Urinary bladder (tissue), 2 donors: ENCODE results near the gene GPR37L1. TPM values are rescaled to one million over a fixed set of nuclear protein-coding genes. Genes with fewer than 3 reads are reported as not detected.

ENCODE experiments used
- polyA plus RNA-seq: library from polyadenylated mRNA; stranded (reverse); fragments of 200-250 nt; gene quantifications from one replicate; pipeline ENCODE4 v1.2.3, GENCODE V29; 2013
- small RNA-seq: library from RNA; depleted of rRNA; stranded (forward); fragments of <200 nt; gene quantifications from one replicate; pipeline ENCODE3, GENCODE V24; 2014
- total RNA-seq: library from RNA; depleted of rRNA; stranded (reverse); fragments of >200 nt; gene quantifications from one replicate; pipeline ENCODE4 v1.2.3, GENCODE V29; 2014
- donor health status: healthy.

The GPR37L1 gene
- total and polyA plus RNA-seq, 2 donors, result 0.05 to 0.10 TPM

Small RNAs within 50 kb of the gene (small RNA-seq; reads per million reads assigned to genes)
- gene CRIP1P3, result not detected

Other genes with a start within 250 kb of the GPR37L1 start
- 10.1 TPM for gene SHISA4, start 234.0 kb upstream of the GPR37L1 start, total RNA-seq
- 32.7 TPM for gene SHISA4, start 234.0 kb upstream of the GPR37L1 start, polyA plus RNA-seq
- gene LMOD1, start 176.4 kb upstream of the GPR37L1 start, total RNA-seq, result 71.7 TPM
- 731 TPM for gene LMOD1, start 176.4 kb upstream of the GPR37L1 start, polyA plus RNA-seq
- 27.2 TPM for gene TIMM17A, start 167.4 kb upstream of the GPR37L1 start, total RNA-seq
- gene TIMM17A, start 167.4 kb upstream of the GPR37L1 start, polyA plus RNA-seq, result 42.0 TPM
- gene RNPEP, start 140.3 kb upstream of the GPR37L1 start, total RNA-seq, result 24.0 TPM
- 31.6 TPM for gene RNPEP, start 140.3 kb upstream of the GPR37L1 start, polyA plus RNA-seq
- 123 TPM for gene ELF3, start 112.3 kb upstream of the GPR37L1 start, total RNA-seq
- 120 TPM for gene ELF3, start 112.3 kb upstream of the GPR37L1 start, polyA plus RNA-seq
- gene ARL8A, start 21.8 kb downstream of the GPR37L1 start, total RNA-seq, result 19.2 TPM
- 39.8 TPM for gene ARL8A, start 21.8 kb downstream of the GPR37L1 start, polyA plus RNA-seq
- gene PTPN7, start 37.7 kb downstream of the GPR37L1 start, total RNA-seq, result 1.2 TPM
- 1.2 TPM for gene PTPN7, start 37.7 kb downstream of the GPR37L1 start, polyA plus RNA-seq
- 0.37 TPM for gene LGR6, start 70.9 kb downstream of the GPR37L1 start, total RNA-seq
- 3.8 TPM for gene LGR6, start 70.9 kb downstream of the GPR37L1 start, polyA plus RNA-seq
- gene UBE2T, start 219.0 kb downstream of the GPR37L1 start, total RNA-seq, result 23.7 TPM
- 7.4 TPM for gene UBE2T, start 219.0 kb downstream of the GPR37L1 start, polyA plus RNA-seq
- gene PPP1R12B, start 225.8 kb downstream of the GPR37L1 start, total RNA-seq, result 352 TPM
- gene PPP1R12B, start 225.8 kb downstream of the GPR37L1 start, polyA plus RNA-seq, result 293 TPM